CD4-positive, alpha-beta T cell treated with Interleukin-17A for 1 hour (primary cell): ENCODE results near the gene PIP5KL1.

Source experiments
- DNase-seq: peaks from one replicate; pipeline ENCODE4 v3.0.0-alpha.2; 2020

Gene PIP5KL1

GRCh38 chr9:127912882-127913281 lies 17.7 kb downstream of the PIP5KL1 start:
- no peak for DNase-seq

GRCh38 chr9:127912296-127912695 lies 18.3 kb downstream of the PIP5KL1 start:
- DNase-seq = no peak

- DNase-seq = no peak
Measured at GRCh38 chr9:127910613-127911205, 19.9 kb downstream of the PIP5KL1 start.

DNA sequence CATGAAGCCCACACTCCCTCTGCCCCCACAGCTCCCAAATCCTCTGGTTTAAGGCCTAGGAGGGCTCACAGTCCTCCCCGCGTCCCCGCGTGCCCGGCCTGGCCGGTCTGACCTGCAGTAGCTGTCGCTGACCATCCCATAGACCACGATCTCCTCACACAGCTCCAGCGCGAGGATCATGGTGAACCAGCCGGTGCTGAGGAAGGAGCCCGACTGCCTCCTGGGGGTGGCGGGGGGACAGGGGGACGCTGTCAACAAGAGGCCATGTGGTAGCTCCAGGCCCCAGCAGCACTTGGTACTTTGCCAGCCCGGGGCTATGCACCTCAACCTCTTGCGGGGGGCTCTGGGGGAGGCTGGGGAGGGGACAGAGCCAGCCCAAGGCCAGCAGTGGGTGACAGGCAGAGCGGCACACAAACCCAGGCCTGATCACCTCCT lies 20.7 kb downstream of the PIP5KL1 start:
- no peak for DNase-seq

GRCh38 chr9:127908660-127908926 lies 22.0 kb downstream of the PIP5KL1 start:
- no peak for DNase-seq

DNA sequence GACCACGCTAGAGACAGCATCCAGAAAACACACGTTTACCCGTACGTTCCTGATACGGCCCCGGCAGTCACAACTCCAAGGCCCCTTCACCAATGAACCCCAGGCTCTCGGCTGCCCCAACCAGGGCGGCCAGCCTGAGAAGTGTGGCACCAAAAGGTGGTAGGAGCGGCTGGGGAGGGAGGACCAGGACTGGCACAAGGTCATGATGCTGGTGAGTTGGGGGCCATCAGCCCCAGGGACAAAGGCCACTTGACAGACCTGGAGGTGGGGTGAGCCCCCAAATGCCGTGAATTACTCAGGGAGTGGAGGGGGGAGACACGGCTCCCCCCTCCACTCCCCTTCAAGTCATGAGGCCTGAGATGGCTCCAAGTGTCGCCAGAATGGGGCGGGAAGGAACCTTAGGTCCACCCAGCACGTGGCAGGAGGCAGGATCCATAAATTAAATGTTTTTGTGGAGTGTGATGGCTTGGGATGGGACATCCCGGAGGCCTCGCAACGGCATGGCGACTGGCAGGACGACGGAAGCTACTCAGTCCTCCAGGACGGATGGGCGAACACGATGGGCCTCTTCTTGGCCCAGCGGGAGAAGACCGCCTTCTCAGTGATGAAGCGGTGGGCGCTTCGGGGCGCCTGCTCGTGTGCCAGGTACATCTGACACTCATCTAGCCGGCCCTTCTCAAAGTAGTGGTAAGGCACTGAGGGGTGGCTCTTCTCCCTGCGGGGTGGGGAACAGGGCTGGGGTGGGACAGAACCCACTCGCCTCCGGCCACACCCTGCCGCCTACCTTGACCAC lies 22.5 kb downstream of the PIP5KL1 start:
- no peak for DNase-seq

DNA sequence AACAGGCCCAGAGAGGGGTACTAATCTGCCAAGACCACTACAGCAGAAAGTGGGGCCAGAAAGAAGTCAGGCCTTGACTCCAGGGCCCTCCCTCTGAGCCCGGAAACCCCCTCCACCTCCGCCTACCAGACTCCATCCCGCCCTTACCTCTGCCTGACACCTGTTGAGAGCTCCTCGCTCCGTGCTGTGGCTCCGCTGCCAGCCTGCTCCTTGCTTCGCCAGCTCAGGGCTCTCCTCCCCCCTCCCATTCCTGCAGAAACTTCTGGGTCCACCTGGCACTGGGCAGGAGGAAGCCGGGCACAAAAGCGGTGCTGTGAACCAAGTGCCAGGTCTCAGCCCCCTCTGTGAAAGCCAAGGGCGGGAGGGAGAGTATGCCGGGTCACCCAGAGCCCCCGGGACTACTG lies 24.8 kb downstream of the PIP5KL1 start:
- DNase-seq = peak; percentile 85

- peak; percentile 80 for DNase-seq
Measured at GRCh38 chr9:127905004-127905728, 25.4 kb downstream of the PIP5KL1 start.

GRCh38 chr9:127904561-127905003 lies 26.0 kb downstream of the PIP5KL1 start:
- peak; percentile 28 for DNase-seq

- DNase-seq = peak; percentile 75
Measured at GRCh38 chr9:127903557-127904475, 26.8 kb downstream of the PIP5KL1 start.

DNA sequence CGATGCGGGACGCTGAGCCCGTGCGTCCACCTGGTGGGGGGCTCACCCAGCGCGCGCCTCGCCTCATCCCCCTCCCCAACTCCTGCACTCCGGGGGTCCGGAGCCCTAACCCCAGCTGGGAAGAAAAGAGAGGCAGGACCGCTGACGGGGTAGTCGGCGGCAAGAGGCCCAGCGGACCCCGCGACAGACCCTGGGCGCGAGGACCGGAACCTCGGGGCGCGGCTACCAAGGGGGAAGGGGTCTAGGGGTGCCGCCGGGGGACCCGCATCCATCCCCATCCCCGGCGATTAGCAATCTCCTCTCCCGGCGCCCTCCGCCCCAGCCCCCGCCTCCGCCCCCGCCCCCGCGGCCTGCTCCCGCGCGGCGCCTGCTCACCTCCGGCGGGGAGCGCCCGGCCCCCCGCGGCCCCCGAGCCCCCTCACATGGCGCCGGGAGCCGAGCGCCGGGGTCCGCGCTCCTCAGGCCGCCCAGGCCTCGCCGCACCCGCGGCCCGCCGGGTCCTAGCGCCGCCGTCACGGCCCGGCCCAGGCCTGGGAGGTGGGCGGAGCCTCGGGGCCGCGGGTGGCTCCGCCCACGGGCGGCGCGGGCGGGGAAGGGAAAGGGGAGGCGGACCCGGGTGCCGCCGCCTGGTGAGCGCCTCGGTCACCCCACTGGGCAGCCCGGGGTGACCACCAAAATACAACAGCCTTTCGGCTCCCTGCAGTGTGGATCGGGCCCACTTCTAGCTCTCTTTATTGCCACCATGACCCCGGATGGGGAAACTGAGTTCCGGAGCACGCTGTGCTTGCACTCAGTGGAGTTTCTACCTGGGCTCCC lies 31.2 kb downstream of the PIP5KL1 start, which contains the start of gene ST6GALNAC6:
TSS of gene ST6GALNAC6 (minus strand) at position 476 of the 816 bp plus-strand sequence. CDS start 1,622 bp downstream, outside the sequence.
- peak; percentile 69 for DNase-seq

GRCh38 chr9:127898433-127899127 lies 32.0 kb downstream of the PIP5KL1 start:
- DNase-seq = no peak

GRCh38 chr9:127897193-127897692 lies 33.3 kb downstream of the PIP5KL1 start:
- peak; percentile 31 for DNase-seq

- no peak for DNase-seq
Measured at GRCh38 chr9:127896395-127897192, 34.0 kb downstream of the PIP5KL1 start.

DNA sequence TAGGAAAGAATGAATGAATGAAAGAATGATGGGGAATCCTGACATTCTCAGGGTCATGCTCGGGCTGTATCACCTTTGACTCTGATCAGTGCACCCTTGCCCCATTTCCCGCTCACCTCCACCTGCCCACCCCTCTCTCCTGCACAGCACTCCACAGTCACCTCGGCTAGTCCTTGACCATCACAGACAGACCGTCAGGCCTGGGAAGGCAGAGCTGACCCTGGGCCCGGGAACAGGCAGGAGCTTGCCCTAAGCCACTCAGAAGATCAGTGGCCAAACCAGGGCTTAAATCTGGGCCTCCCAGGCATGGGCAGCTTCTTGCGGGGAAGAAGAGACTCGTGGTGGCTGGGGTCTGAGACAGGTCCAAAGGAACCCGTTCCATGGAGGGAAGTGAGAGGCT lies 34.8 kb downstream of the PIP5KL1 start:
- no peak for DNase-seq

GRCh38 chr9:127893392-127893791 lies 37.2 kb downstream of the PIP5KL1 start:
- DNase-seq = no peak

DNA sequence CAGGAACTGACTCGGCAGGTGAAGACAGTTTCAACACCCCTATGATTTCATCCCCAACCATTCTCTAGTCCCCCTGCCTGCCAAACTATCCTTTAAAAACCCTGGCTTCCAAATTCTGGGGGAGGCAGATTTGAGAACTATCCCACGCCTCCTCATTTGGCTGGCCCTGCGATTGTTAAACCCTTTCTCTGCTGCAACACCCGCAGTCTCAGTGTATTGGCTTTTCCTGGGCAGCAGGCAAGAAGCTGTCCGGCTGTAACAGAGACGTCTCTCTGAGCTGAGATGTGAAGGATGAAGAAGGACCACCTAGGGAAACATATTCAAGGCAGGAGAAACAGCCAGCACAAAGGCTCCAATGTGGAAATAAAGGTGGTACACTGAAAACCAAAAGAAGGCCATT lies 37.7 kb downstream of the PIP5KL1 start:
- no peak for DNase-seq

DNA sequence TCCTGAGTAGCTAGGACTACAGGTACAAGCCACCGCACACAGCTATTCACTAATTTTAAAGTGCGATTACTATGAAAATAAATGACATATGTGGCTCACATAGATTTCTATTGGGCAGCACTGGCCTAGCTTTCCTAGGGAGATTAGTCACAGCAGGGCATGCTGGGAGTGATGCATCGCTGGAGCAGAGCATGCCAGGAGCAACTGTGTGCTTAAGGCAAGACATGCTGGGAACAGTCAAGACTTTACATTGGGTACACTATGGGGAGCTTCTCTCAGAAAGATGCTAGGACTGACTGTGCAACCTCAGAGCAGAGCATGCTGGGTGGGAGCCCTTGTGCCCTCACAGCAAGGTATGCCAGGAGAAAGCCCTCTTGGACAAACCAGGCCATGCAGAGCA lies 40.5 kb downstream of the PIP5KL1 start:
- DNase-seq = no peak

- DNase-seq = no peak
Measured at GRCh38 chr9:127887792-127888191, 42.8 kb downstream of the PIP5KL1 start.

DNA sequence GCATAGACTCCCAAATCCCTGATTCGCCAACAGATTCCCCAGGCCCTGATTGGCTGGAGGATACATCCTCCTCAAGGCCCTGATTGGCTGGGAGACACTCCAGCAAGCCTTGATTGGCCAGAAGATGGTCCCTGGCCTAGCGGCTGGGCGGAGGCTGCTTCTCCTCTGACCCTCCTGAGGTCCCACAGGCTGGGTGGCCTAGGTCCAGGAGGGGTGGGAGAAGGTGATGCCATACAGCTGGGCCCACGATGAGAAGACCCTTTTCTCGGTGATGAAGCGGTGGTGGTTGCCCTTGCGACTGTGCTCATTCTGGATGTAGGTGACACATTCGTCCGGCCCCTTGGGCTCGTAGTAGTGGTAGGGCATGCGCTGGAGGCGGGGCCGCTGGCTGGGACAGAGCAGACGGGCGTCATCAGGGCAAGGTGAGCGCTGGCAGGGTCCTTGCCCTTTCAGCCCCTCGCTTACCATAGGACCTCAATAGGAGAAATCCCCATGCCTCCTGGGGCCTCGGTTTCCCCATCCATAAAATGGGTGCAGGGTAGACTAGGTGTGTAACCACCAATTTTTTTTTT lies 44.1 kb downstream of the PIP5KL1 start:
- no peak for DNase-seq
